Measurements from ENCODE around the gene CHAD.

GRCh38 chr17:50460831-50461526 is 7.7 kb downstream of the CHAD start:
- TF ChIP-seq POLR2A (IDR thresholded peaks at IDR 0.05; ENCODE audit: low read depth, low read length), result no peak
- no peak for TF ChIP-seq CTCF (IDR thresholded peaks at IDR 0.05; ENCODE audit: extremely low read depth in 1 of 2, insufficient read depth in 1 of 2, low read depth in 1 of 2, low read length in 2 of 2)
